HG02884 (cell line): Measurements from ENCODE around the gene DSCAML1.

Source experiments
- ATAC-seq: cut with Tn5 transposase; IDR thresholded peaks from one replicate; pipeline ENCODE4 v1.9.1; 2021; ENCODE audit warnings: mild to moderate bottlenecking, moderate library complexity; ENCODE audit not compliant: unreplicated experiment

The DSCAML1 gene

DNA sequence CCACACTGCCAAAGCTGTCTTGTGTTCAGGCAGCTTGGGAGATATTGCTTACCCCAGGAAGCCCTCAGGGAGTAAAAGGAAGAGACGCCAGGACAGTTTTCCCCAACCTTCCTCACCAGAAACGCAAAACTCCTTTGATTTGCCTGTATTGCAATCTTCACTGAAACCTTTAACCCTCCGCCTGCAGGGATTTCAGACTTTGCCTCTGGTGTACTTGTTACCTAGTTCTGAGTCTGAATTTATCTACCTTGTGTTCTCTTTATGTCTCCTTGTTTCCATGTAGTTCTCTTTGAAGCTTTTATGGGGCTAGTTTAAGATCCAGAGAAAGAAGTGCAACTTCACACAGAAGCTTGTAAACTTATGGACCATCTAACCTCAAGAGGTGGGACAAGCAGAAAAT lies 154.2 kb downstream of the DSCAML1 start:
- no peak for ATAC-seq

DNA sequence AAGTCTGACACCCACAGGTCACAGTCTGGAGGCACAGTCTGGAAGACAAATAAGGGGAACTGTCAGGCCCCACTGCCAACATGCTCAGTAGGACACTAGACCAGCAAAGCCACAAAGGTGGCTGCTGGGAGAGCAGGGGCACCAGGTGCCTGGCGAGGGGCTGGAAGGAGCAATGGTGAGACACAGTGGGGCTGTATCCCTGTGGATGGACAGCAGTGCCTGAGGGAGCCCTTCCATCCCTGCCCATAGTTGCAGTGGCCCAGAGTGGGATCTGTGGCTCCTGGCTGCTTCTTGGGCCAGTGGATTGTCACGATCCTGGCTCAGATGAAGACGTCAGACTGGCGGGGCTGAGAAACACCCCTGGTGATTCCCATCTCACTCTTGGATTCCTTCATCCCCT lies 154.6 kb downstream of the DSCAML1 start:
- no peak for ATAC-seq

DNA sequence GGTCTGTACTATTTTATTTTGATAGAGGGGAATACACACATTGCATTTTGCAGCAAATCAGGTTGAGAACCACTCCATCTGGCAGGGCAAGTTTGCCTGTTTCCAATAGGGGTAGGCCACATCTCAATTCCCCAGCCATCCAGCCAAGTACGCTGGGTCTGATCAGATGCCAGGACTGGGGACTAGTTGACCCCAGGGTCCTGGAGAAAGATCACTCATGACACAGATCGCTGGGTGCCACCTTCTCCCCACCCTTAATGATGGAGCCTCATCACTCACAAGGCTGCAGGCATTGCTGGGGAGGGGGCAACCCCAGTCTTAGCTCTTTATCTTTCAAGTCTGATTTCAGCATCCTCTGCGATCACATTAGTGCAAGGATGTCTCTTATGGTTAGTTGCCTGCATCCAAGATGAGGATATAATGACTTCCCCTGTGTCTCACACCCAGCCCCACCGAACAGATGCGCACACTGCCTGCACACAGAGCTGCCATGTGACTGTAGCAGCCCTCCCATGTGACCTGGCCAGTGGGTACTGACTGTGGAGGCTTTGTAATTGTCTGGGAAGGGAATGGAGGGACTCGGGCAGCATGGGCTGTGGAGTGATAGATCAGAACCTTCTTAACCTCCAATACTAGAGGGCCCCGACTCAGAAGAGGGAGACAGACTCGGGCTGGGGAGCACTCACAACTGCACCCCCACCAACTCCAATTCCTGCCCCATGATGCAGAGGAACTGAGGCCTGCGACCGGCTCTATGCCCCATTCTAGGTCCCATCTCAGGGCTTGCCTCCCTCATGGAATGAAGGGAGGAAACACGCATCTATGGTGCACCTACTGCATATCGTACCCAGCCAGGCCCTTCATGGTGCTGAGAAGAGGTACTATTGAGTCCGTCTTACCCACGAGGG lies 155.8 kb downstream of the DSCAML1 start:
- no peak for ATAC-seq

DNA sequence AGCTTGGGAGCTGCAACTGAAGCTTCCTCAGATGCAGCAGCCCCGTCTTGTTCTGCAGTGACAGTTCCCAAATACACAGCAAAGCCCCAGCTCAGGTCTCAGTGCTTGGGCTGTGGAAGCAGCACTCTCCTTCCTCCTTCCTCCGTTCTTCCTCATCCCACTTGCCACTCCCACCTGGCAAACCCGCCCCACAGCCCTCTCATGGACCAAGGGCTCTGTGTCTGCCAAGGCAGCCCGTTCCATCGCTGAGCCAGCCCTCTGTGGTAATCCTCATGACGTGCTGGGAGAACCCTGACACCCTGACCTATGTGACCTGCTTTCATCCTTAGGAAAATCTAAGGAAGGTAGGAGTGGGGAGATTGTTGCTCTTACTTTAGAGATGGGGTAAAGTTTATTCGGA lies 157.0 kb downstream of the DSCAML1 start:
- ATAC-seq: no peak

DNA sequence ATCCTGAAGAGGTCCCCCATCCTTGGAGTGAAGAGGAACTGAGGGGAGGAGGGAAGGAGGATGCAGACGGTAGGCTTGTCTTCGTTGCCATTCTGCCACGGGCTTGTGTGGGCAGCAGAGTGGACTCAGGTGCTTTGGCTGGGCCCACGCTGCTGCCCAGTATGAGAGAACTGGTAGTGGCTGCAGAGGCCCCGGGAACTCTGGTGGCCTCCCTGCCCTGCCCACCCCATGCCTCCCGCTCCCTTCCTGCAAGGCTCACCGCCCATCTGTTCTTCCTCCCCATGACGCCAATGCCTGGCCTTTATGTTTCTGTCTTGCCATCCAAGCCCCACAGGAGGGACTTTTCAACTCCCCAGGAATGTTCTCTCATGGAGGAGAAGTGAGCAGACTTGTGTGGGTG lies 157.4 kb downstream of the DSCAML1 start:
- no peak for ATAC-seq

DNA sequence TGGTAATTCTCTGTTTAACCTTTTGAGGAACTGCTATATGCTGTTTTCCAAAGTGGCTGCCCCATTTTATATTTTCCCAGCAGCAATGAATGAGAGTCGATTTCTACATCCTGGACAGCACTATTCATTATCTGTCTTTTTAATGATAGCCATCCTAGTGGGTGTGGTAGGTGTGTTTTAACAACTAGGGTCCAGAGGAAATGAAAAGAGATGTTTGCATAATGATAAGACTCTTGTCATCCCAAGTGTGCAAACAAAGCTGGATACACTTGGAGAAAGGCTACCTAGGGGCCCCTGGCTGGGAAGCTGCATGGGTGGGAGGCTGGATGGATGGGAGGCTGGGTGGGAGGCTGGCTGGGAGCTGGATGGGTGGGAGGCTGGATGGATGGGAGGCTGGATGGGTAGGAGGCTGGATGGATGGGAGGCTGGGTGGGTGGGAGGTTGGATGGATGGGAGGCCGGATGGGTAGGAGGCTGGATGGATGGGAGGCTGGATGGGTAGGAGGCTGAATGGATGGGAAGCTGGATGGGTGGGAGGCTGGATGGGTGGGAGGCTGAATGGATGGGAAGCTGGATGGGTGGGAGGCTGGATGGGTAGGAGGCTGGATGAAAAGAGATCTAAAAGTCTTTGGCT lies 158.0 kb downstream of the DSCAML1 start:
- no peak for ATAC-seq

DNA sequence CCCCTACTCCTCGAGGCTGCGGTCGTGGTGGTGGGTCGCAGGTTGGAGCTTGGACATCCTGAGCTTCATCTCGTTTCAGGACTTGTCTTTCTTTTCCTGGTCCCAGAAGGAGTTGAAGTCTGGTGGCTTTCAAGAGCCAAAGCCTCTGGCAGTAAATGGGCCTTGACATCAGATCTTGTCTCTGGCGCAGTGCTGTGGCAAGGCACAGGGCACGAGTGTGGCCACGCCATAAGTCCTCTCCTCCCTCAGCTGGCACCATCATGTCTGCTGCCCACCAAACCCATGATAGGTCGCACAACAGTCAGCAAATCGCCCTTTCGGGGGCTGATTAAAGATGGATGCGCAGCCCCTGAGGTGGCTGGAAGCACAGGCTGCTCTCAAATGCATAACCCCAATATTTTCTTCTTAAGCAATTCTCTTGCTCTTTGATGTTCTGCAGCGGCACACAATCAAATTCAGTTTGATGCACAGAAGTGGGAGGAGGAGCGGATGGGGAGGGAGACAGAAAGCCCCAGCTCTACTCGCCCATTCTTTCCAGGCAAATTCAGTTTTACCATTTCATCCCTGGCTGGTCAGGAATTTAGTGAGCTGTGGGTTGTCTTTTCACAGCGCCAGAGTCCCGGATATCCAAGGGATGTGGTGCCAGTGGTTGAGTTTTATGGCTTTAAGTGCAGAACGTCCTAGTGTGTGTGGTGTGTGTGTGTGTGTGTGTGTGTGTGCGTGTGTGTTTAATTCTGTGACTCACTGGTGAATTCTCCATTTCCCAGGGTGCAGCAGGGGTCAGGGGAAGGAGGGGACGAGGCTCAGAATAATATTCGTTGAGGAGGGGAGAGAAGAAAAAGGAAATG lies 162.0 kb downstream of the DSCAML1 start:
- ATAC-seq: no peak

DNA sequence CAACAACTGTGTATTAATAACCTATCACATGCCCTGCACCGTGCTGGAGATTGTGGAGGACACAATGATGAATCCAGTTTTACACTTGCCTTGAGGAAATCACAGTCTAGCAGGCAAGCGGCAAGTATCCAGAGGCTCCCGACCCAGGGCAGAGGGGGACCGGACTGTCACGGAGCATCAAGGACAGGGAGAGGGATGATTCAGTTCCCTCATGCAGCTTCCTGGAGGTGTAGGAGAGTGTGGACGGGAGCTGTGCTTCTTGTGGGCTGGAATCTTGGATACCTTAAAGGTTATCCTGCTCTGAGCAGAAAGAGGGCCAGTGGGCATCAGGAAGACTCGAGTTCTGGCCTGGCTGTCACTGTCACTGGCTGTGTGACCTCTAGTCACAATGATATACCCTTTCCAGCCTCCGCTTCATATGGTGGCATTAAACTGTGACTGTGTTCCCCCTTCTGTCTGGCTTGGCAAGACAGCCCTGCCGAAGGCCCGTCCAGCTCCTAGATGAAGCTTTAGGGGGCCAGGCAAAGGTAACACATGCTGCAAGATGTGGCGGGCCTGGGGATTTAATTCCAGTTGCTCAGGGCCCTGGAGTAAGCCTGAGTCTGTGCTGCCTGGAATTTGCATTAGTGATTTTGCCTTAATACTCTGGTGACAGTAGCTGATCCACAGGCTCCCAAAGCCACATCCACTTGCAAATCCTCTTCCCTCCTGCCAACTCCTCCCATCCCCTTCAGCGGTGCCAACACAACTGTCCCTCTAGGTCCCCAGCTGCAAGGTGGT lies 162.8 kb downstream of the DSCAML1 start:
- no peak for ATAC-seq

DNA sequence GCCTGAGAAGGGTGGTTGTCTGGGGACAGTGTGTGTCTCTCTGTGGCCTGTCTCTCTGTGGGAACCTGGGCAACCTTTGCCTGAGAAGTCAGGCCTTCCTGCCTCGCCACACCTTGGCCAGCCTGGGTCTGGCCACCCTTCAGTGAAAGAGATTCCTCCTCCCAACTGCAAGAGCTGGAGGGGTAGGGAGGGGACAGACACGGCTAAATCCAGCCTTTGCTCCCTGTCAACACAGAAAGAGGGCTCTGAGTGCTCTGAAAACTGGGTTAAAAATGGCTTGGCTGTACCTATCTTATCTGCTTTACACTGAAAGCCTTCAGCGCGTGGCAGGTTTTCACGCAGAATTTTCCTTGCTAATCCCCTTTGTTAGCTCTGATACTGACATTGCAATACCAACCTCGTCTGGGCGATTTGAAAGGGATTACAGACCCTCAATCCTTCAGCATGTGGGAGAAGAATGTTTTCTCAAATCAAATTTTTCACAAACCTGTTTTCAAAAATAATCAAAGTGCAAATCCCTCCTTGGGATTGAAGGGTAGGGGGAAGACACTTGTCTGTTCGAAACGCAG lies 163.7 kb downstream of the DSCAML1 start:
- ATAC-seq: no peak

DNA sequence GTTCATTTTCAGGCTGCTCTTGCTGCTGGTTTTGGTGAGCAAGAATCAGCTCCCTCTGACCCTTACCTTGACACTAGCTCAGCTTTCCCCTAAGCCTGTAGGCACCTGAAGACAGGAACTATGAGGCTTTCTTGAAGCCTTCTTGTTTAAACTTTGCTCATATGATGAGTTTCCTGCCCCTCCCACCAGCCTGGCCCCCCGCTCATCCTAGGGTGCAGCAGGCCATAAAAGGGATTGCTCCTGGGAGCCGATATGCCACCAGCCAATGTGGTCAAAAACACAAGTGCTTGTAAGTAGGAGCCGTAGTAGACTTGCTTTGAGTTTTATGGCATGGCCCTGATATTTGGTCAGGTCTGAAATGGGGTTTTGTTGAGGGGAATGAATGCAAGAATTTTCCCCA lies 164.7 kb downstream of the DSCAML1 start:
- ATAC-seq: no peak

DNA sequence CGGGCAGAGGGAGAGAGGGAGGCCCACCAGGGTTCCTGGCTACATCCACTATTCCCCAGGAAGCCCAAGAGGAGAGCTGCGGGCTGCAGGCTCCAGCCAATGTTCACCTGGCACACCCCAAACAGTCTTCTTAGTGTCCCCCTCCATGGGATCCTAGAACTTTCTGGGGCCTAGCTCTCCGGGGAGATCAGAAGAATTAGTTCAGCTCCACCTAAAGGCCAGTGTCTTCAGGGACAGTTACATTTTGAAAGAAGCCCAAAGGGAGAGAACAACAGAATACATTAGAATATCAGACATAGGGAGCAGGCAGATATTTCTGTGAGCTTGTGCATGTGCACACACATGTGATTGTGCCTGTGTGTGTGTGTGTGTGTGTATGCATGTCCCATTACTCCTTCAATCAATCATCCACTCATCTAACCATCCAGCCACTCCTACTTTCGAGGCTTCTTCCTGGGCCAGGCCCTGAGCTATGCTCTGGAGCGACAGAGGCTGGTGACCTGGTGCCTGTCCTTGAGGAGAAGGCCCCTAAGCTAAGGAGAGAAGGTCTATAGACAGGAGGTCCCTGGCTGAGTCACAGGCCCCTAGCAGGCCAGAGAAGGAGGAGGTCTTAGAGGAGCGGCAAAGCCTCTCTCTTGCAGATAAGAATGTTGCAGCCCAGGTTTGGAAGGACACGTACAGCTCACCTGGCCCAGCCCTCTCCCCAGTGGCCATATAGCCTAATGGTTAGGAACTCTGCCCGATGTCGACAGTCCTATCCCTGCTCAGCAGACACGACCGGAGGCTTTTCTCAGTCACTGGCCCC lies 165.5 kb downstream of the DSCAML1 start:
- no peak for ATAC-seq

DNA sequence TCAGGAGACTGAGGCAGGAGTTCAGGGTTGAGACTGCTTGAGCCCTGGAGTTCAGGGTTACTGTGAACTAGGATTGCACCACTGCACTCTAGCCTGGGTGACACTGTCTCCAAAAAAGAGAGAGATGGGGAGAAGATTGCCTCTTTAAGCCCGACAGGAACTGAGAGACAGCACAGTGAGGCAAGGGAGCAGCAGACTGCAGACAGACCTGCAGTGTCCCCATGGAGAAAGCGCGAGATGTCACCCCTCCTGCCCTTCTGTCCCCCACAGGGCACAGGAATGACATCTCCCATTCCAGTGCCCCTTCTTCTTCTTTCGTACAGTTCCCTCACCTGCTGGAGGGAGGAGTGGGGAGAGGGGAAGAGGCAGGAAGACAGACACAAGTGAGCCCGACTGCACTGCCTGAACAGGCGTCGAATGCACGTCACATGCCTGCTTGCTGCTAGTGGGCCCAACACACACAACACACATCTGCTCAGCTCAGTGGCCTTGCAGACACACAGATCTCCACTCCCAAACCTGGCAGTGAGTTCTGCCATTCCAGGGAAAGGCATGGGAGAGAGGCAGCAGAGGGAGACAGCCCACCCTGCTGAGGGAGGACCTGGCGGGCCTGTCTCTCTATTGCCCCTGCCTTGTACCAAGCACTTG lies 167.0 kb downstream of the DSCAML1 start:
- ATAC-seq: no peak

DNA sequence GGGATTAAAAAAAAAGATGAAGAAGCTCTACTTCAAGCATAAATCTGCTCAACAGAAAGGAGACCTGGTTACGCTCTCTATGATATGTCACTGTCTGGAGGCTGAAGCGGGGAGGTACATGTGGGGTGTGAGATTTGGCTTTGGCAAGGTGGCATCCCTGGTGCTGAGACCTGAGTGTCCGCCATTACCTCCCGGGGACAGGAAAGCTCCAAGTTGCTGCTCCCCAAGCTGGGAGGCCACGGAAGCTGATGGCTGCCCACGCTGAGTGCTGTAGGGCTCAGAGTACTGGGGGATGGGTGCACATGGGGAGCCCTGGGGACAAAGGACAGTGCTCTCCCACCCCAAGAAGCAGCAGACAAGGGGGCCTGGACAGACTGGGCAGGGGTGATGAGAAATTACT lies 167.9 kb downstream of the DSCAML1 start:
- no peak for ATAC-seq

DNA sequence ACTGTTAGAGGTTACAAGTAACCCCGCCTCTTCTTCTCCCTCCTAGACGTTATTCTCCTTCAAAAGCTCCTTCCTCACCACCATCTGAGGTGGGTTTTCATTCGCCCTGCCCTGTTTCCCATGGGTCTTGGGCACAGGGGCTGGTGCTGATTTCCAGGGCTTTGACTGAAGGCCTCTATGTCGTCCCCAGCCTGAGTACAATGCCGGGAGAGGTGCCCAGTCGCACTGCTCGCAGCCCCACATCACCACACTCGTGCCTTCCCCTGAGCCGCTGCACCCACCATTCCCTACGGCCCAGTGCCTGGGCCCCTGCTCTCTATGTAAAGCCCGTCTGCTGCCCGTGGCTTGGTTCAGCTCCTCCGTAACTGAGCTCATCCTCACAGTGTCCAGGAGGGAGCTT lies 169.8 kb downstream of the DSCAML1 start:
- ATAC-seq: no peak

DNA sequence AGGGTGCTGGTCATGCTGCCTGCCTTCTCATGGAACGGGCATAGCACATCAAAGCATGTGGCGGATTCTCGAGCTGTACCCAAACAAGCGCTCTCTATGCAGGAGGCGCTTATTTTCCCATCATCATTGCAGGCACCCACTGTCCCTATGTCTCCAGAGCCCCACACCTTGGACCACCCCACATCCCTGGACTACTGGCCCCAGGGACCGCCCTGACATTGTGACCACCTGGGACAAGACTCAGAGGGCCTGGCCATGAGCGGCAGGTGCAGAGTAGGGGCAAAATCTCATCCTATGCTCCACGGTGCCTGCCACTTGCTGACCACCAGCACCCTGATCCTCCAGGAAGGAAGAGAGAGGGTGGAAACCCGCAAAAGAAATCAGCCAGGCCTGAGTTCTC lies 170.4 kb downstream of the DSCAML1 start:
- no peak for ATAC-seq

DNA sequence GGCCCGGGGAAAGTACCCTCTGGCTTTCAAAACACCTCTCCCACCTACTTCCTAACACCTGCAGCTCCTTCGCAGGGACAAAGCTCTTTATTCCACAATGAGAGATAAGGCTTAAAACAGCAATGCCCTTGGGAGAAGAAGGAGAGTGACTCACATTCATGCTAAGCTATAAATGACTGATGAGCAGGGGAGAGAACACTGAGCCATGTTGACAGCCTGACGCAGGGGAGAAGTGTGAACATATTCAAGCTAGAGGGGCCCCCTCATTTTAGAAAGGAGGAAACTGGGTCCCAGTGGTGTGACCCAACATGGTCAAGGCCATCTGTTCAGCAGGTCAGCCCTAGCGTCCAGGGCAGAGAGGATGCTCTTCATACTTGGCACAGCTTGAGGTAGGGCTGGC lies 171.8 kb downstream of the DSCAML1 start:
- no peak for ATAC-seq

DNA sequence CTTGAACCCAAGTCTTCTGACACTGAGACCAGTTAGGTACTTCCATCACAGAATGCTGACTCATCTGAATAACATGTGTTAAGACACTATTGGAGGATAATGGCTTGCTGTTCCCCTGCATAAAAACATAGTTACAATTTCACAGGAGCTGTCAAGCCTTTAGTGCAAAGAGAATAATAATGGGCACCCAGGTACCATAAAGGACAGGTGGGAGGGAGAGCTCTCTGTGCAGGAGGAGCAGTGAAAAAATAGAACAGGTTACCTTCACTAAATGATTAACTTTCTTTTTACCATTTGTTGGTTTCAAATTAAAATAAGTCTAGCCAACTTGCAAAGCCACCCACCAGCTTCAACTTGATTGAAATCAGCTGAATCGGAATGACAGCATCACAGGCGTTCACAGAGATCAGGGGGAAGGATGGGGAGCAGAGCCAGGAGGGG lies 173.2 kb downstream of the DSCAML1 start:
- no peak for ATAC-seq

DNA sequence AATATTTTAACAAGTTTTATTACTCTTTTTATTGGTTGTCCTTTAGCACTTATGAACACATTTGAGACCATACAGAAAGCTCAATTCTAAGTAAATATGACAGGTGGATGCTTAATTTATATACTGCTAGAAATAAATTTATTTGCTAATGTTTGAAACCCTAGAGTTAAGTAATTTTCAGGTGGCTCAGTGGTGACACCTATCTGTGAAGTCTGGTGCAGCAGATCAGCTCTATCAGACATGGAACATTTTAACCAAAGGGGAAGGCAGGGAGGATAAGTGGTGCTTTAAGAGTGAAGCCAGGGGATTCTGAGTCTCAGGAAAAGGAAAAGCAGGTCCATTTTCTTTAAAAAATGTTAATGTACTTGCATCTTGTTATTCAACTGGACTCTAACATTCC lies 175.8 kb downstream of the DSCAML1 start:
- ATAC-seq: no peak

DNA sequence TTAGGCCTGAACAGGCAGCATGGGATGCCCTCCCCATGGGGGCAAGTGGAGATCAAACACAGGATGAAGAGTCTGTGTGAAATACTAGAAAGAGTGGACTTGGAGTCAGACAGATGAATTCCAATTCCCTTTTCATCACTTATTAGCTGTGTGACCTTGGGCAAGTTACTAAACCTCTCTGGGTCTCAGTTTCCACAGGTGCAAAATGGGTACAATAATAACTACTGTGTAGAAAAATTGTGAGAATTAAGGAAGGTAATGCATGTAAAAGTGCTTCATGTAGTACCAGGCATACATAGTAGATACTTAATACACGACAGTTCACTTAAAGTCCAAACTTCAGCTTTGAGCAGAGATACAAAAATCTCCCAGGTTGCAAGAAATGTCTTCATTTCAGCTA lies 176.4 kb downstream of the DSCAML1 start:
- no peak for ATAC-seq
